GM12892 (cell line): Measurements from ENCODE around the gene TMEM143.

Experiments
- POLR2A ChIP-seq: IDR thresholded peaks from 2 replicates; pipeline ENCODE4 v1.6.1; 2011; ENCODE audit warnings: low read depth, low read length, control low read depth
- POLR2AphosphoS5 ChIP-seq: IDR thresholded peaks from 2 replicates; pipeline ENCODE4 v1.6.1; 2011; ENCODE audit warnings: low read depth, low read length, control low read depth

- no peak for TF ChIP-seq POLR2AphosphoS5
- TF ChIP-seq POLR2A: no peak
Observed at GRCh38 chr19:48341515-48342413, 22.0 kb downstream of the TMEM143 start.
